HEK293 (cell line): Measurements from ENCODE around the gene CTSZ.
A peak's percentile ranks its signal among the peaks of the same experiment; 100 is the strongest.

Experiments used
- CTCF ChIA-PET: fragments of 350-600 bp; formaldehyde crosslinking; extraction: SDS; loops from one replicate; lab custom pipeline; 2021; ENCODE audit warnings: antibody characterized with exemption; lab: Yijun Ruan, JAX
- POLR2A ChIA-PET: fragments of 300-600 bp; formaldehyde crosslinking; extraction: SDS; loops from one replicate; lab custom pipeline; 2020; ENCODE audit warnings: antibody characterized with exemption, inconsistent platforms; lab: Yijun Ruan, JAX
- H3K27ac ChIP-seq: fragments of 200-500 bp; sonication (Bioruptor generic); 2 replicates; pipeline ENCODE4 v1.5.1; 2014; ENCODE audit warnings: low read depth, low read length, control low read depth, inconsistent platforms; ENCODE audit errors: extremely low read depth
- H3K36me3 ChIP-seq, 2 experiments: fragments of 200-500 bp in 1 of 2; sonication (Bioruptor generic) in 1 of 2; 1 replicate in 1 of 2; 2 replicates in 1 of 2; pipeline ENCODE4 v1.5.1; 2014 to 2017; ENCODE audit warnings: inconsistent platforms in 2 of 2, low read length in 2 of 2; ENCODE audit not compliant: control insufficient read depth in 2 of 2, insufficient read depth in 1 of 2
- H3K4me1 ChIP-seq: fragments of 200-500 bp; sonication (Bioruptor generic); 2 replicates; pipeline ENCODE4 v1.5.1; 2014; ENCODE audit warnings: mild to moderate bottlenecking, low read length, inconsistent platforms; ENCODE audit not compliant: control insufficient read depth, insufficient read depth
- H3K4me3 ChIP-seq: 2 replicates; pipeline ENCODE4 v1.5.1; 2011; ENCODE audit warnings: low read depth, mild to moderate bottlenecking, control low read depth, low read length, moderate library complexity
- H3K9me3 ChIP-seq: fragments of 200-500 bp; sonication (Bioruptor generic); 2 replicates; pipeline ENCODE4 v1.5.1; 2014; ENCODE audit warnings: low read depth, low read length, inconsistent platforms; ENCODE audit not compliant: control insufficient read depth, insufficient read depth
- CTCF ChIP-seq: fragments of 450-650 bp; formaldehyde crosslinking; IDR thresholded peaks from 2 replicates; pipeline ENCODE4 v1.5.1; 2016; ENCODE audit warnings: missing biosample characterization, missing genetic modification characterization
- SETDB1 ChIP-seq: IDR thresholded peaks from one replicate; pipeline ENCODE4 v1.6.1; 2017; ENCODE audit warnings: mild to moderate bottlenecking, low read length, moderate library complexity, mixed read lengths; ENCODE audit not compliant: insufficient read length
- ZBTB49 ChIP-seq: fragments of 450-650 bp; formaldehyde crosslinking; IDR thresholded peaks from 2 replicates; pipeline ENCODE4 v1.5.1; 2016; ENCODE audit warnings: missing biosample characterization, missing genetic modification characterization, low read depth
- ZNF133 ChIP-seq: fragments of 450-650 bp; formaldehyde crosslinking; IDR thresholded peaks from 2 replicates; pipeline ENCODE4 v1.5.1; 2016; ENCODE audit warnings: missing biosample characterization, missing genetic modification characterization
- ZNF19 ChIP-seq: fragments of 450-650 bp; formaldehyde crosslinking; IDR thresholded peaks from 2 replicates; pipeline ENCODE4; 2016; ENCODE audit warnings: missing biosample characterization, missing genetic modification characterization, low read depth
- ZNF280D ChIP-seq: fragments of 450-650 bp; formaldehyde crosslinking; IDR thresholded peaks from 2 replicates; pipeline ENCODE4 v1.5.1; 2016; ENCODE audit warnings: missing biosample characterization, missing genetic modification characterization
- ZNF341 ChIP-seq: fragments of 450-650 bp; formaldehyde crosslinking; IDR thresholded peaks from 2 replicates; pipeline ENCODE4; 2016; ENCODE audit warnings: low read depth, missing biosample characterization, missing genetic modification characterization
- ZNF555 ChIP-seq: fragments of 450-650 bp; formaldehyde crosslinking; conservative IDR thresholded peaks from 2 replicates; pipeline ENCODE4 v1.5.1; 2017; ENCODE audit warnings: missing biosample characterization, mild to moderate bottlenecking, missing genetic modification characterization, inconsistent platforms
- ZNF704 ChIP-seq: fragments of 450-650 bp; formaldehyde crosslinking; IDR thresholded peaks from 2 replicates; pipeline ENCODE4 v1.5.1; 2016; ENCODE audit warnings: missing biosample characterization, missing genetic modification characterization
- ZSCAN4 ChIP-seq: fragments of 450-650 bp; formaldehyde crosslinking; IDR thresholded peaks from 2 replicates; pipeline ENCODE4 v1.5.1; 2017; ENCODE audit warnings: missing biosample characterization, missing genetic modification characterization

The CTSZ gene

GRCh38 chr20:58969439-58969838, 37.6 kb downstream of the CTSZ start:
- POLR2A ChIA-PET = no interaction called here

GRCh38 chr20:58967652-58968429, 39.2 kb downstream of the CTSZ start:
- H3K9me3 ChIP-seq = no peaks in the 10 kb centered on the region
- ChIA-PET CTCF (interaction anchor here (0.6 kb wide), 2 partner anchors 122 to 281 kb away, joined by 4 to 5 read pairs; no protein-coding TSS in a partner anchor), POLR2A (no interaction called here)
- TF ChIP-seq ZNF704 (tag by site-specific recombination) (no peak), ZNF133 (tag by site-specific recombination) (no peak), ZBTB49 (tag by site-specific recombination) (no peak), ZNF341 (tag by site-specific recombination) (no peak), CTCF (tag by site-specific recombination) (no peak), ZNF555 (tag by site-specific recombination) (no peak), ZNF19 (tag by site-specific recombination) (no peak), ZSCAN4 (tag by site-specific recombination) (no peak)
- no peaks in the 10 kb centered on the region for H3K4me1 ChIP-seq
- H3K27ac ChIP-seq = no peak overlapping the region
- no peak overlapping the region for H3K4me3 ChIP-seq
- H3K36me3 ChIP-seq = no peaks in the 10 kb centered on the region

More at GRCh38 chr20:58969439-58969838, 37.6 kb downstream of the CTSZ start:
- no peak overlapping the region for H3K4me3 ChIP-seq
- no peak overlapping the region for H3K27ac ChIP-seq
- no peaks in the 10 kb centered on the region for H3K9me3 ChIP-seq
- H3K36me3 ChIP-seq = no peaks in the 10 kb centered on the region
- no peaks in the 10 kb centered on the region for H3K4me1 ChIP-seq
- CTCF ChIA-PET = interaction anchor here (0.7 kb wide), 1 partner anchor 1686 kb away, joined by 3 read pairs; no protein-coding TSS in a partner anchor
- no peak for TF ChIP-seq ZBTB49 (tag by site-specific recombination)
- TF ChIP-seq ZNF280D (tag by site-specific recombination) = peak; percentile 90
- TF ChIP-seq SETDB1 = peak; percentile 69
